Spinal cord (tissue), 10 donors: ENCODE results near the gene MAGOH. TPM values are rescaled to one million over a fixed set of nuclear protein-coding genes. Genes with fewer than 3 reads are reported as not detected.
A peak's percentile ranks its signal among the peaks of the same experiment; 100 is the strongest.

Experiments used
- DNase-seq, 6 donors: peaks; one replicate each; pipeline versions ENCODE4 v3.0.0 to v3.0.0-alpha.2; 2013 to 2015; ENCODE audit warnings: low spot score in 6 of 6, low read depth in 4 of 6
- H3K27ac ChIP-seq: one replicate; pipeline ENCODE4 v1.5.1; 2013; ENCODE audit warnings: low read depth, low read length, control low read depth
- H3K27me3 ChIP-seq: one replicate; pipeline ENCODE4 v1.6.1; 2013; ENCODE audit warnings: low read length; ENCODE audit not compliant: control insufficient read depth, insufficient read depth
- H3K36me3 ChIP-seq: one replicate; pipeline ENCODE4 v1.6.1; 2013; ENCODE audit warnings: low read length; ENCODE audit not compliant: control insufficient read depth, insufficient read depth
- H3K4me1 ChIP-seq: one replicate; pipeline ENCODE4 v1.6.1; 2013; ENCODE audit warnings: low read length; ENCODE audit not compliant: control insufficient read depth, insufficient read depth
- H3K4me3 ChIP-seq: one replicate; pipeline ENCODE4 v1.5.1; 2013; ENCODE audit warnings: low read depth, low read length, control low read depth
- H3K9me3 ChIP-seq: one replicate; pipeline ENCODE4 v1.6.1; 2013; ENCODE audit warnings: low read length; ENCODE audit not compliant: control insufficient read depth, insufficient read depth
- WGBS: methylation state at CpG from one replicate; pipeline ENCODE4 v1.1.5; 2013; ENCODE audit warnings: missing lambda C conversion rate; ENCODE audit not compliant: insufficient coverage; 5-methylcytosine and 5-hydroxymethylcytosine counted together
- polyA plus RNA-seq, 2 donors: library from polyadenylated mRNA; unstranded; fragments of 120-200 nt; gene quantifications; one replicate each; pipeline ENCODE4 v1.2.1, GENCODE V29; 2013; ENCODE audit not compliant: insufficient read length in 2 of 2
- total RNA-seq, 2 donors: library from RNA; depleted of rRNA in 1 of 2; stranded (reverse); fragments of 120-200 nt in 1 of 2; fragments of >200 nt in 1 of 2; gene quantifications; one replicate each; pipeline versions ENCODE4 v1.2.3 to v1.2.4, GENCODE V29; 2013 to 2014
- donor health status: healthy.

MAGOH gene
- total and polyA plus RNA-seq, 4 donors: 22.3 to 40.2 (median 34.3) TPM

GRCh38 chr1:53244141-53244540, 5.8 kb upstream of the MAGOH start:
- Histone ChIP-seq H3K27me3 (no peaks in the 10 kb centered on the region), H3K4me3 (no peak overlapping the region), H3K36me3 (peaks cover 6% of the 10 kb centered on the region), H3K9me3 (no peaks in the 10 kb centered on the region), H3K27ac (no peak overlapping the region), H3K4me1 (peaks cover 1% of the 10 kb centered on the region)
- WGBS: 85% methylated on average over 2 of the region's 4 CpGs
- no peak for DNase-seq

GRCh38 chr1:53242381-53242780, 4.1 kb upstream of the MAGOH start:
- H3K27ac ChIP-seq: no peak overlapping the region
- no CpG with 5 or more reads among the region's 4 CpGs for WGBS
- no peaks in the 10 kb centered on the region for H3K27me3 ChIP-seq
- no peak for DNase-seq
- peaks cover 11% of the 10 kb centered on the region for H3K4me1 ChIP-seq
- no peak overlapping the region for H3K4me3 ChIP-seq
- H3K9me3 ChIP-seq: no peaks in the 10 kb centered on the region
- peaks cover 3% of the 10 kb centered on the region for H3K36me3 ChIP-seq

DNA sequence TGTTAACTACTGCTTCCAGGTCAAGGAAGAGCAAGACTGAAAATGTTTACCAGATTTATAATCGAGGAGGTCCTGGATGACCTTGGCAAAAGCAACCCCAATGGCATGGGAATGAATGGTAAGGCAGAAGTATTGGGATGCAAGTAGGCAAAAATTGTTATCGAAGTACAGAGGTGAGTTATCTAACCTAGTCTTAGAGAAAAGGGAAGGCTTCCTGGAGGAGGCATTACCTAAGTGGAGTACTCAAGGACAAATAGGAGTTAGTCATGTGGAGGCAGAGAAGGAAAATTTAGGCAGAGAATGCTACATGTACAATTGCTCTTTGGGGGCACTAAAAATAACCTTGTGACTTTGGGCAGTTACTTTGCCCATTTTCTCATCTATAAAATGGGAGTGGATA, 3.5 kb upstream of the MAGOH start:
- no peak overlapping the region for H3K4me3 ChIP-seq
- no peak for DNase-seq
- H3K36me3 ChIP-seq: peaks cover 3% of the 10 kb centered on the region
- no peaks in the 10 kb centered on the region for H3K27me3 ChIP-seq
- H3K4me1 ChIP-seq: peaks cover 17% of the 10 kb centered on the region
- no peak overlapping the region for H3K27ac ChIP-seq
- no peaks in the 10 kb centered on the region for H3K9me3 ChIP-seq
- WGBS: 89% methylated on average over 2 of the region's 2 CpGs

DNA sequence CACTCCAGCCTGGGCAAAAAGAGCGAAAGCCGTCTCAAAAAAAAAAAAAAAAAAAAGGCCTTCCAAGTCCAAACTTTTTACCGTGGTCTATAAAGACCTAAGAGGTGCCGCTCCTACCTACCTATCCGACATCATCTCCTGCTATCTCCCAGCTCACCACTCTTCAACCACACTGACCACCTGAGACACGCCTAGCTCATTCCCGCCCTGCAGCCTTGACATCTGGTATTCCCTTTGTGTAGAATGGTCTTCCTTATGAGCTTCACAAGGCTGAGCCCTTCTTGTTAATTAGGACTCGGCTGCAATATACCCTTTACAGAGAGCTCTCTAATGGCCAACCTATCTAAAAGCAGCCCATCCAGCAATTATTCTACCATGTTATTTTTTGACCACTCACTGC, 680 bp downstream of the MAGOH start:
- no peak for DNase-seq
- Histone ChIP-seq H3K9me3 (no peaks in the 10 kb centered on the region), H3K36me3 (peaks cover 8% of the 10 kb centered on the region), H3K27me3 (no peaks in the 10 kb centered on the region), H3K27ac (no peak overlapping the region), H3K4me3 (peak overlapping the region; percentile 96), H3K4me1 (peaks cover 17% of the 10 kb centered on the region)
- 40% methylated on average over 6 of the region's 8 CpGs for WGBS

DNA sequence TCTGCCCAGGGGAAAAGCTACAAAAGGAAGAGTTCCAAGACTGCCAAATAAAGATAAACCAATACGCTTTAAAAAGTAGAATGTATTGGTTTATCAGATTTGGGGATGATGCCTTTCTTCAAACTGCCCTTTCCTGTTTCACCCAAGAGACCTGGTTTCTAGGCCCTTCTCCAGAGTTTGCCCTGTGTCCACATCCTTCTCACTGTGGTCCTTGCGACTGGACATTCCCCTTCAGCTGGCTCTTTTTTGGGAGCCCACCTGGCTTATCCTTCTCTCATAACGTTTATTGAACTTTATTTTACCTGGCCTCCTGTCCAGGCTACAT, 17.4 kb downstream of the MAGOH start:
- DNase-seq: no peak
- peaks cover 3% of the 10 kb centered on the region for H3K36me3 ChIP-seq
- WGBS: 60% methylated on average over 1 of the region's 3 CpGs

DNA sequence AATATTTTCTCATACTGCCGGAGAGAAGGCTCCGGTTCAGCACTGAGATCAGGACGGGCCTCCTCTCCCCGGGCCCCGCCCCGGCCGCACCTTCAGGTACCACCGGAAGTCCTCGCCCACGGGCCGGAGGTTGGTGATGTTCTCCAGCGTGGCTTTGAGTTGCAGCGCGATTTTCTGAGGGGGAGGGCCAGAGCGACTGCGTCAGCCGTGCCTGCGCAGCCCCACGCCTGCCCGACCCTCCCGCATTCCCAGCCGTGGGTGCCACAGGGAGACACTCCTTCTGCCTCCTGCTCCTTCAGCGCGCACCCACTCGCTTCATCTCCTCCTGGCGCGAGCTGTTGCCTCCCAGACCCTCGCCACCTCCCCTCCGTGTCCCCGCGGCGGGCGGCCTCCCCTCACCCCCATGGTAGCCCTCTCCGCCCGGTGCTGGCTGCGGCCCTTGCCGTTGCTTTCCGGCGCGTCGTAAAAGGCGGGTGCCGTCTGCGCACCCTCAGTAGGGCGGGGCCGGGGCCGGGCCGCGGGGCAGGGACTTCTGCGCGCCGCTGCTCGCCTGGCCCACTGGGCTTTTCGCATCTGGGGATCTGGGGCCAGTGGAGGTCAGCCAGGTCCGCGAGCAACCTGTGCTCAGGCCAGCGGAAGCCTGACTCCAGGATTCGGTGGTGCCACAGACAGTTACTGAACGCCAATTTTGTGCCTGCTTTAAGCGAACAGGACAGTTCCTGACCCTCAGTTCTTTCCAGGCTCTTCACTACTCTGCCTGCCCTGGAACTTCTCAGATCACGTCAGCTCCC, 18.0 kb downstream of the MAGOH start, which contains the start of gene CZIB:
TSS of gene CZIB (minus strand) at position 464 of the 791 bp plus-strand sequence. CDS start at position 405, 59 bp downstream.
- under 1% methylated on average over 59 of the region's 61 CpGs for WGBS
- peak; percentile 84 to 98 (median 90) for DNase-seq

More for the DNA sequence above, 17.4 kb downstream of the MAGOH start:
- peak overlapping the region; percentile 97 for H3K27ac ChIP-seq
- H3K4me3 ChIP-seq: peak overlapping the region; percentile 95
- no peaks in the 10 kb centered on the region for H3K9me3 ChIP-seq
- H3K4me1 ChIP-seq: peaks cover 16% of the 10 kb centered on the region
- H3K27me3 ChIP-seq: no peaks in the 10 kb centered on the region

GRCh38 chr1:53219711-53220110, 18.6 kb downstream of the MAGOH start:
- Histone ChIP-seq H3K9me3 (no peaks in the 10 kb centered on the region), H3K4me3 (peak overlapping the region; percentile 95), H3K36me3 (peaks cover 9% of the 10 kb centered on the region), H3K27ac (peak overlapping the region; percentile 97), H3K27me3 (no peaks in the 10 kb centered on the region), H3K4me1 (peaks cover 16% of the 10 kb centered on the region)
- DNase-seq: peak in 1 of 6 donors; percentile 10
- 19% methylated on average over 4 of the region's 8 CpGs for WGBS

More for the DNA sequence above, 18.0 kb downstream of the MAGOH start, which contains the start of gene CZIB:
- peaks cover 16% of the 10 kb centered on the region for H3K4me1 ChIP-seq
- H3K36me3 ChIP-seq: peaks cover 6% of the 10 kb centered on the region
- no peaks in the 10 kb centered on the region for H3K27me3 ChIP-seq
- peak within 1 kb of the TSS; percentile 97 for H3K27ac ChIP-seq
- H3K4me3 ChIP-seq: peak within 1 kb of the TSS; percentile 95
- H3K9me3 ChIP-seq: no peaks in the 10 kb centered on the region

DNA sequence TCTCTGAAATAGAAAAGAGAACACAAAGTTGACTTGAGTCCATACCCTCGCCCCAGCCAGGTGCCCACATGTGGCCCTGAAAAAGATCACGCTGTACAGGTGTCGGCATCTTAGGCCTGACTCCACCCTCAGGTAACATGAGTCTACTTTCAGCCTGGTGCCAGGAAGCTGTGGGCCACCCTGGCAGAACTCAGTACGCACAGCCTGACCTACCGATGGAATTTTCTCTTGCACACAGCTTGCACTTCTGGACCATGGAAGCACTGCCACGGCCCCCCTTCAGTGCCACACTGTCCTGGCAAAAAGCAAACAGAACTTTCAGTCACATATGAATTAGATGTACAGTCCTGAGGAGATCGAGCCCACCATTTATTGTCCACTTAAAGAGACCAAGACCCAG, 20.1 kb downstream of the MAGOH start:
- no peak for DNase-seq
- Histone ChIP-seq H3K4me3 (no peak overlapping the region), H3K27me3 (no peaks in the 10 kb centered on the region), H3K36me3 (peaks cover 11% of the 10 kb centered on the region), H3K9me3 (no peaks in the 10 kb centered on the region), H3K4me1 (peaks cover 16% of the 10 kb centered on the region), H3K27ac (no peak overlapping the region)
- WGBS: 76% methylated on average over 6 of the region's 7 CpGs

GRCh38 chr1:53214376-53214940, 23.9 kb downstream of the MAGOH start:
- WGBS: 69% methylated on average over 4 of the region's 5 CpGs
- H3K9me3 ChIP-seq: no peaks in the 10 kb centered on the region
- peaks cover 7% of the 10 kb centered on the region for H3K4me1 ChIP-seq
- peaks cover 37% of the 10 kb centered on the region for H3K36me3 ChIP-seq
- H3K27ac ChIP-seq: no peak overlapping the region
- H3K4me3 ChIP-seq: no peak overlapping the region
- peak in 1 of 6 donors; percentile 15 for DNase-seq
- H3K27me3 ChIP-seq: no peaks in the 10 kb centered on the region

GRCh38 chr1:53210954-53211353, 27.4 kb downstream of the MAGOH start:
- no peak for DNase-seq
- H3K4me1 ChIP-seq: no peaks in the 10 kb centered on the region
- H3K4me3 ChIP-seq: no peak overlapping the region
- 96% methylated on average over 11 of the region's 11 CpGs for WGBS
- peaks cover 5% of the 10 kb centered on the region for H3K9me3 ChIP-seq
- no peaks in the 10 kb centered on the region for H3K27me3 ChIP-seq
- H3K27ac ChIP-seq: no peak overlapping the region
- peaks cover 46% of the 10 kb centered on the region for H3K36me3 ChIP-seq
